HG02759 (cell line): ENCODE results near the gene TM9SF1.

Source experiments
- ATAC-seq: cut with Tn5 transposase; IDR thresholded peaks from one replicate; pipeline ENCODE4 v1.9.1; 2021; ENCODE audit warnings: mild to moderate bottlenecking, moderate library complexity; ENCODE audit not compliant: unreplicated experiment

Gene TM9SF1

DNA sequence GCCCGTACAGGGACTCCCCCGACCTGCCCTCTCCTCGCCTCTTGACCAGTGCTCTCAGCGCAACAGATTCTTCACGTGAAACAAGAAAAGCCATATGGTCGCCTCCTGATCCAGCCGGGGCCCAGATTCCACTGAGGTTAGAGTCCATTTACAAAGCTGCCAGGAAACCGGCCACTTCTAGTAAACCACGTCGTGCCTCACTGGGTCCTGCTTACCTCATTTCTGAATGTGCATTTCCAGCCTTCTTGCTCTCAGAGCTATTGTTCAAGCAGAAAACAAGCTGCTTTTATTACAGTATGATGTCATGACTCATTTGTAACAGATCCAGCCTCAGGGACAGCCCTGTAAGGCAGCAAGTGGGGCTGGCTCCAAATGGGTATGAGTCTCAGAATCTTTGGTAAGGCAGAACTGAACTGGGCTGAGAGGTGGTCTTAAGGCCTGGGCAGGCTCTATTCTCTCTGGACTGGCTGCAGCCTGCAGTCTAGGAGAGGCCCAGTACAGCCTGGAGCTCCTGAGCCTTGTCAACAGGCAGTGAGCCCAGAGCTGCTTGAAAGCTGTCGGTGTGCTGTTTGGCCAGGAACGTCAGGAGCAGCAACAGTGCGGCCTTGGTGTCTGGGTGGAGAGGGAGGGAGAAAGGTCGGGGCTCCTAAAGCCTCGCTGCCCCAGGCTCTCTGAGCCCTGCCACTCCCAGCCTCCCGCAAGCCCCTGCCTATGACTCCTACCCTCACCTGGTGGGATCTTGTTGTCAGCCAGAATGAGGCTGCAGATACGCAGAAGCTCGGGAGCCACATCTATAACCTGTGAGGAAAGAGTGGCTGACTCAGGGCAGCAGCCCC, 15.1 kb downstream of the TM9SF1 start:
- ATAC-seq, result no peak

DNA sequence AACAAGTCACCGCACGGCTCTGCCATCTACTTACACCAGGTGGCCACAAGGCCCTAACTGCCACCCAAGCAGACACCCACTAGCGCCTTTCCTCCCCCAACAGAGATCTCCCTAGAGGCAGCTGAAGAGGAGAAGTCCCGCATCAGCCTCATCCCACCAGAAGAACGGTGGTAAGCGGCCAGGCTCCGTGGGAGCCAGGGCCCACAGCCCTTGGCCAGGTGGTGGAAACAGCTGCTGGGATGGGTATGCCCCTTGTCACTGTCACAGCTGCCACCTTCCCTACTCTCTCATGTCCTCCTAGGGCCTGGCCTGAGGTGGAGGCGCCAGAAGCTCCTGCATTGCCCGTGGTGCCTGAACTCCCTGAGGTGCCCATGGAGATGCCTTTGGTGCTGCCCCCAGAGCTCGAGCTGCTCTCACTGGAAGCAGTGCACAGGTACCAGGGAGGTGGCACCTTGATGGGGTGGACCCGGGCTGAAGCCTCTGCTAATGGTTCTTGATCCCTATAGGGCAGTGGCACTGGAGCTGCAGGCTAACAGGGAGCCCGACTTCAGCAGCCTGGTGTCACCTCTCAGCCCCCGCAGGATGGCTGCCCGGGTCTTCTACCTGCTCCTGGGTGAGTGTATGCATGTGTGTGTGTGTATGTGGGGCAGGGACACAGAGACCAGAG, 15.8 kb downstream of the TM9SF1 start:
- no peak for ATAC-seq

- no peak for ATAC-seq
Measured at GRCh38 chr14:24178399-24179178, 16.7 kb downstream of the TM9SF1 start.

GRCh38 chr14:24177891-24178290, 17.4 kb downstream of the TM9SF1 start:
- ATAC-seq, result no peak

GRCh38 chr14:24177041-24177825, 18.0 kb downstream of the TM9SF1 start:
- ATAC-seq, result no peak

DNA sequence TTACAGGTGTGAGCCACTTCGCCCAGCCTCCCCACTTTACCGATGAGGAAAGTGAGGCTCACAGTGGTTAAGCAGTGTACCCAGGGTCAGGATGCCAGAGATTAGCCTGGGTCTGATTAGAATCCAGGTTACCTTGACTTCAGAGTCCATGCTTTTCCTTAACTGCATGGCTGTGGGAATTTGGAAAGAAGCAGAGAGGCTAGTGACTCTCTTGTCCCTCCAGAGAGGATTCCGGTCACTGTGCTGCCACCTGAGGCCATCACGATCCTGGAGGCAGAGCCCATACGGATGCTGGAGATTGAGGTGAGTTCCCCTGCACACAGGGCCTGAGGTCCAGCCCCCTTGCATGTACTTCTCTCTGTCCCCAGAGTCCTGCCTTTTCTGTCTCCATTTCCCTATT, 18.6 kb downstream of the TM9SF1 start:
- ATAC-seq, result no peak

DNA sequence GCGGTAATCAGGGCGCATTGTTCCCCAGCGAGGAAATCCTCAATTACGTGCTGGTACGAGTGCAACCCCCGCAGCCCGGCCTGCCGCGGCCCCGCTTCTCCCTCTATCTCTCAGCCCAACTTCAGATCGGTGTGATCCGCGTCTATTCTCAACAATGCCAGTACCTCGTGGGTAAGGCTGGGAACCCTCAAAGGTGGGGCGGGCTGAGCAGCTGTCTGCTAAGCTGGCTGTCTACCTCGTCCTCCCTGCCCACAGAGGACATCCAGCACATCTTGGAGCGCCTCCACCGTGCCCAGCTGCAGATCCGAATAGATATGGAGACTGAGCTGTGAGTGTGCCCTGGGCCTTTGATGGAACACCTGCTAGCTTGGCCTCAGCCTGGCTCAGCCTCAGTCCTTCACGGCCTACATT, 22.4 kb downstream of the TM9SF1 start:
- no peak for ATAC-seq

DNA sequence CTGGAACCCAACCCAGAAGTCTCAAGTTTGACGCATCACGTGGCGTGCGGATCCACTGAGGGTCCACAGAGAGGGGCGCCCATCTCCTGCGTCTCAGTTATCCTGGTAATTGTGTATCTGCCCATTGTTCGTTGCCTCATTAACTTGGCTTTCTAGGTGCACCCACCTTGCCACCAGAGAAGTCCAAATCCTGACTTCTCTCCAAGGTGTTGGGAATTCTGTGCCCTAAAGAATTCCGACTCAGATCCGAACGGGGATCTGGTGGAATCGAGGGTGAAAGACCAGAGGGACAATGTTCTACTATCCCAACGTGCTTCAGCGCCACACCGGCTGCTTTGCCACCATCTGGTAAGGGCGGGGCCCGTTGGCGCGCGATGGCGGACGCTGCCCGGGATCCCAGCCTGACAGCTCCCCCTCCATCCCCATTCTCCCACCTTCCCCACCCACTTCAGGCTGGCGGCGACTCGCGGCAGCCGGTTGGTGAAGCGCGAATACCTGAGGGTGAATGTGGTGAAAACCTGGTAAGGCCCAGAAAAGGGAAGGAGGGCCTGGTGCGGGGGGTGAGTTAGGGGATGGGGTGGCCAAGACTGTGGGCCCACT, 22.9 kb downstream of the TM9SF1 start:
- ATAC-seq, result no peak

- peak; percentile 88 for ATAC-seq
Measured at GRCh38 chr14:24171422-24172260, 23.6 kb downstream of the TM9SF1 start, which contains the start of gene REC8. TSS of gene REC8 (plus strand) at chr14:24172080. CDS start at chr14:24172553, 473 bp downstream.

- ATAC-seq, result no peak
Measured at GRCh38 chr14:24167469-24168114, 27.6 kb downstream of the TM9SF1 start.

DNA sequence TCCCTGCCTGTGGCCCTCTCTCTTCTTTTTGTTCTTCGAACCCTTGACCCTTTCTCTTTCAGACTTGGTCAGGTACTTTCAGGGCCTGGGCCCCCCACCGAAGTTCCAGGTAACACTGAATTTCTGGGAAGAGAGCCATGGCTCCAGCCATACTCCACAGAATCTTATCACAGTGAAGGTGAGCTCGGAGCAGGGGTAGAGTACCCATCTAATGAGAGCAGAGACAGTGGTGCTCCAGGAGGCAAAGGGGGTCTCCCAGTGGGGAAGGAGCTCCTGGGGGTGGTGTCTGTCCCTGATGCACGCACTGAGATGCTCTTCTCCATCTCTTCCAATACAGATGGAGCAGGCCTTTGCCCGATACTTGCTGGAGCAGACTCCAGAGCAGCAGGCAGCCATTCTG, 29.5 kb downstream of the TM9SF1 start:
- no peak for ATAC-seq

DNA sequence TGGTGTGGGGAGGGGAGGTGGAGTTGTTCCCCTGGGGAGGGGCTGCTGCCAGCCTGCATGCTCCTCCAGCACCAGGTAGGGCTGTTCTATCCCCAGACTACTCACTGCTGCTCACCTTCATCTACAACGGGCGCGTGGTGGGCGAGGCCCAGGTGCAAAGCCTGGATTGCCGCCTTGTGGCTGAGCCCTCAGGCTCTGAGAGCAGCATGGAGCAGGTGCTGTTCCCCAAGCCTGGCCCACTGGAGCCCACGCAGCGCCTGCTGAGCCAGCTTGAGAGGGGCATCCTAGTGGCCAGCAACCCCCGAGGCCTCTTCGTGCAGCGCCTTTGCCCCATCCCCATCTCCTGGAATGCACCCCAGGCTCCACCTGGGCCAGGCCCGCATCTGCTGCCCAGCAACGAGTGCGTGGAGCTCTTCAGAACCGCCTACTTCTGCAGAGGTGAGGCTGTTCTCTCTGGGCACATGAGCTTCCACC, 30.7 kb downstream of the TM9SF1 start:
- no peak for ATAC-seq

GRCh38 chr14:24162093-24162492, 33.1 kb downstream of the TM9SF1 start:
- ATAC-seq, result no peak

DNA sequence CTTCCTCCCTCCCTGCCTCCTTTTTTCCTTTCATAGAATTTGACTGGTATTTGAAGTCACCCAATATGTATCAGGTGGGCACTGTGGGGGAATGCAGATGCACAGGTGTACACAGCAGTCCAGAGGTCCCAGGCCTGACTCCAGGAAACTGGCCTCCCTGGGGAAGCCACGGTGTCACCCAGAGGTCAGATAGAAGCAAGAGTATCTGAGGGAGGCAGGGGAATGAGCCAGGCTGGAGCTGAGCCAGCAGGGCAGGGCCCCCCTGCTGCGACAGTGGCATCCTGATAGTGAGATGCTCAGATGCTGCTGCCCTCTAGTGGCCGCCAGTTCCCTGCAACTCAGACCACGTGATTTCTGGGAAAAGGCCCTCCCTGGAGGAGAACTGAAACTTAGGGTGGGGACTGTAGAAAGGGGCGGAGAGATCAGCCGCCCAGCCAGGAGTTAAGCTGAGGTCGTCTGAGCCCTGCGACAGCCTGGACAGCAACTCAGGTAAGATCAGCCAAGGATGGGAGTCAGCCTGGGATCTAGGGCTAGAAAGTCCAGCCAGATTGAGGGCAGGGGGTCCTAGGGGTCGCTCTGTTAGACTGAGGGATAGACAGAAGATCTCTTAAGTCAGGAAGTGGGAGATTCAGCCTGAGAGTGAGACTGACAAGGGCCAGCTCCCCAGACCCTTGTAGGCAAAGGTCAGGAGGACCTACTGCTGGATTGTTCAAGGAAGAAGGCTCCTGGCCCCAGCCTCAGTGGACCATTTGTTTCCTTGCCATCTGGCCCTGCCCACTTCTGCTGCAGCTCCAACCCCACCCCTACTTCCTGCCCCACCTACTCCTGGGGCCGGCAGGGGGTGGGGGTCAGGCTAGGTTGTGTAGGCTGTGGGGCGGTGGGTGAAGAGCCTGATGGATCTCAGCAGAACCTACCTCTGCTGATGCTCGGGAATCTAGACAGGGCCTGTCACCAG, 34.1 kb downstream of the TM9SF1 start, which contains the start of gene IRF9:
Gene IRF9 (plus strand): TSS at position 416 of the 955 bp plus-strand sequence. CDS start 880 bp downstream, outside the sequence.
- ATAC-seq, result peak; percentile 88

DNA sequence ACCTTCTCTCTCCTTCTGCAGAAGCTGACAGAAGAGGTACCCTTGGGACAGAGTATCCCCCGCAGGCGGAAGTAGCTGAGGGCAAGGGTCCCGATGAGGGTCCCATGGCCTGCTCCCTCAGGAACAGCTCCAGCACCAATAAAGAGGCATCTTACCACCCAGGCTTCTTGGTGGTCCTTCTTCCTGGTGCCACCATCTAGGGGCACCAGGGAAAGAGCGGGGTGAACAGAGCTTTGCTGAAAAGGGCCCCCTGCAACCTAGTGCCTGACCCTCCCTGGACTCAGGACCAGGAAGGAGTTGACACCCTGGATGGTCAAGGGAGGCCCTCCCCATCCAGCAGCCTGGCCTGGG, 34.8 kb downstream of the TM9SF1 start:
- no peak for ATAC-seq

DNA sequence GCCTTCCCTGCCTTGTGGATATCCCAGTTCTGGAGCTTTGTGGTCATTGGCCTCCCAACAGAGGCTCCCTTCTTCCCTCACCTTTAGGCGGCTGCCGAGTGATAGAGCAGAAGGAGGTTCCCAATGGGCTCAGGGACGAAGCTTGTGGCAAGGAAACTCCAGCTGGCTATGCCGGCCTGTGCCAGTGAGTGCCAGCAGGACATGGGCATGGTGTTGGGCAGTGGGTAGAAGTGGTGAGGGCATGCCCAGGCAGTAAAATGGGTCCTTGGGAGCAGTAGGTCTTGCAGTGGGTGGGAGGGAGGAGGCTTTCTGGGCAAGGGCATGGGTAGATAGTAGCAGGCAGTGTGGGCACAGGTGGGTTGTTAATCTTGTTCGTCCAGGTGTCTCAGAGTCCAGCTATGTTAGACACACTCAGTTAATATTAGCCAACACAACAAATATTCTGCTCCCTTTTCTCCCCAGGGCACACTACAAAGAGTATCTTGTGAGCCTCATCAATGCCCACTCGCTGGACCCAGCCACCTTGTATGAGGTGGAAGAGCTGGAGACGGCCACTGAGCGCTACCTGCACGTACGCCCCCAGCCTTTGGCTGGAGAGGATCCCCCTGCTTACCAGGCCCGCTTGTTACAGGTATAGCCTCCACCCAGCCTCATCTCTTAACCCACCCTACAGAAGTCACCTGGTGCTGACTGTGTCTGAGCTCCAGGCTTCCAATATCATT, 35.3 kb downstream of the TM9SF1 start:
- ATAC-seq, result no peak

DNA sequence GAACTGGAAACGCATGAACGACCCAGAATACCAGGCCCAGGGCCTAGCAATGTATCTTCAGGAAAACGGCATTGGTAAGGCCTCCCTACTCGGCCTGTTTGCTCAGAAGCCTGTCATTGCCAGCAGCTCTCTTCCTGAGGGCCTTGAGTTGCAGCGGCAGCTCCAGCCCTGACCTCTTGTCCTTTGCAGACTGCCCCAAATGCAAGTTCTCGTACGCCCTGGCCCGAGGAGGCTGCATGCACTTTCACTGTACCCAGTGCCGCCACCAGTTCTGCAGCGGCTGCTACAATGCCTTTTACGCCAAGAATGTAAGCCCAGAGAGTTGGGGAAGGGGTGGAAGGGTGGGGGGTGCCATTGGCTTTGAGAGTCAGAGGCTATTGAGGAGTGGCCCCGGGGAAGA, 37.9 kb downstream of the TM9SF1 start:
- ATAC-seq, result no peak
